Testis (tissue), 2 donors: Measurements from ENCODE around the gene TPO.
"Not testable (repeated sequence)": the region's sequence is repeated elsewhere in the genome, so short reads cannot be mapped to it uniquely, and the experiment has no call there.

ENCODE experiments used
- CTCF ChIP-seq, 3 experiments: fragments of 450-650 bp in 2 of 3; fragments of 200-600 bp in 1 of 3; sonication (generic) in 1 of 3; IDR thresholded peaks; one replicate each; pipeline ENCODE4 v1.5.1; 2016 to 2019; ENCODE audit warnings: antibody characterized with exemption in 3 of 3, mild to moderate bottlenecking in 2 of 3, moderate library complexity in 1 of 3
- POLR2A ChIP-seq: fragments of 450-650 bp; IDR thresholded peaks from one replicate; pipeline ENCODE4 v1.6.1; 2017; ENCODE audit warnings: antibody characterized with exemption, mild to moderate bottlenecking, moderate library complexity

- TF ChIP-seq POLR2A; CTCF (IDR thresholded peaks at IDR 0.05): not testable (repeated sequence)
Observed at GRCh38 chr2:1581257-1581964, 168.1 kb downstream of the TPO start.
